HUES48 (cell line): ENCODE data around the gene RIPOR1.
"Not testable (repeated sequence)": the region's sequence is repeated elsewhere in the genome, so short reads cannot be mapped to it uniquely, and the experiment has no call there.

Experiments used
- H3K27ac ChIP-seq: one replicate; pipeline ENCODE4 v1.7.0; 2013; ENCODE audit warnings: low read depth, low read length, inconsistent platforms
- H3K27me3 ChIP-seq: 2 replicates; pipeline ENCODE4 v1.6.1; 2013; ENCODE audit warnings: mild to moderate bottlenecking, low read length; ENCODE audit not compliant: control insufficient read depth, insufficient read depth
- H3K36me3 ChIP-seq: 2 replicates; pipeline ENCODE4 v1.6.1; 2013; ENCODE audit warnings: low read length; ENCODE audit not compliant: control insufficient read depth, insufficient read depth
- H3K4me1 ChIP-seq: 2 replicates; pipeline ENCODE4 v1.6.1; 2013; ENCODE audit warnings: mild to moderate bottlenecking, low read length; ENCODE audit not compliant: control insufficient read depth, insufficient read depth
- H3K4me3 ChIP-seq: 2 replicates; pipeline ENCODE4 v1.5.1; 2013; ENCODE audit warnings: mild to moderate bottlenecking, low read depth, low read length
- H3K9ac ChIP-seq: 2 replicates; pipeline ENCODE4 v1.6.1; 2013; ENCODE audit warnings: mild to moderate bottlenecking, low read depth, low read length, moderate library complexity
- H3K9me3 ChIP-seq: 2 replicates; pipeline ENCODE4 v1.6.1; 2013; ENCODE audit warnings: low read length; ENCODE audit not compliant: control insufficient read depth, insufficient read depth

Gene RIPOR1, protein sequence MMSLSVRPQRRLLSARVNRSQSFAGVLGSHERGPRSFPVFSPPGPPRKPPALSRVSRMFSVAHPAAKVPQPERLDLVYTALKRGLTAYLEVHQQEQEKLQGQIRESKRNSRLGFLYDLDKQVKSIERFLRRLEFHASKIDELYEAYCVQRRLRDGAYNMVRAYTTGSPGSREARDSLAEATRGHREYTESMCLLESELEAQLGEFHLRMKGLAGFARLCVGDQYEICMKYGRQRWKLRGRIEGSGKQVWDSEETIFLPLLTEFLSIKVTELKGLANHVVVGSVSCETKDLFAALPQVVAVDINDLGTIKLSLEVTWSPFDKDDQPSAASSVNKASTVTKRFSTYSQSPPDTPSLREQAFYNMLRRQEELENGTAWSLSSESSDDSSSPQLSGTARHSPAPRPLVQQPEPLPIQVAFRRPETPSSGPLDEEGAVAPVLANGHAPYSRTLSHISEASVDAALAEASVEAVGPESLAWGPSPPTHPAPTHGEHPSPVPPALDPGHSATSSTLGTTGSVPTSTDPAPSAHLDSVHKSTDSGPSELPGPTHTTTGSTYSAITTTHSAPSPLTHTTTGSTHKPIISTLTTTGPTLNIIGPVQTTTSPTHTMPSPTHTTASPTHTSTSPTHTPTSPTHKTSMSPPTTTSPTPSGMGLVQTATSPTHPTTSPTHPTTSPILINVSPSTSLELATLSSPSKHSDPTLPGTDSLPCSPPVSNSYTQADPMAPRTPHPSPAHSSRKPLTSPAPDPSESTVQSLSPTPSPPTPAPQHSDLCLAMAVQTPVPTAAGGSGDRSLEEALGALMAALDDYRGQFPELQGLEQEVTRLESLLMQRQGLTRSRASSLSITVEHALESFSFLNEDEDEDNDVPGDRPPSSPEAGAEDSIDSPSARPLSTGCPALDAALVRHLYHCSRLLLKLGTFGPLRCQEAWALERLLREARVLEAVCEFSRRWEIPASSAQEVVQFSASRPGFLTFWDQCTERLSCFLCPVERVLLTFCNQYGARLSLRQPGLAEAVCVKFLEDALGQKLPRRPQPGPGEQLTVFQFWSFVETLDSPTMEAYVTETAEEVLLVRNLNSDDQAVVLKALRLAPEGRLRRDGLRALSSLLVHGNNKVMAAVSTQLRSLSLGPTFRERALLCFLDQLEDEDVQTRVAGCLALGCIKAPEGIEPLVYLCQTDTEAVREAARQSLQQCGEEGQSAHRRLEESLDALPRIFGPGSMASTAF

DNA sequence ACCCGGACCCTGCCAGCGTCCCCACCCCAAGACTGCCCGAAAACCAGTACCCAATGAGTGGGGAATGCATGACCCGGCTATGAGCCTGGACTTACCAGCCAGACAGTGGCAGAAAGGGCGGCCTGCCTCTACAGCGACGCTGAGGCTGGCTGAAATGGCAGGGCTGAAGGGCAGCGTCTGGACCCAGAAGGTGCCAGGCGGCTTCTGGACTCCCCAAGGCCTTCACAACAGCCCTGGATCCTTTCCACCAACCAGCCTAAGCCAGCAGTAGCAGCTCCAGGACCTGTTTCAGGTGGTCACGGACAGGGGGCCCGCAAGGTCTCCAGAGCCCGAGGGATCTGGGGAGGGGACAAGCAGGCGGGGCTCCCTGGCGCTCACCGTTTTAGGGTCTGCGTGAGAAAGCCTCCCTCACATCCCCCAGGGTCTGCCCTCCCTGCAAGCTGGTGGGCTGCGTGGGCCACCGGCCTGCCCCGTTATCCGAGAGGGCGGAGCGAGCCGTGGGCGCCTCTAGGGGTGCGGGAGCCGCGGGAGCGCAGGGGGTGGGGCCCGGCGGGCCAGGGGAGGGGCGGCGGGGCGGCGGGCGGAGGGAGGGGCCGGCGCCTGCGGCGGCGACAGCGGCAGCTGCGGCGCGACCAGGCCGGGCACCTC is at the start of gene RIPOR1:
Gene RIPOR1, plus strand, starts transcription at position 608 of the 648 bp plus-strand sequence. CDS start 9,618 bp downstream, outside the sequence.
- Histone ChIP-seq H3K27ac (no peak within 1 kb of the TSS), H3K9me3 (no peaks in the 10 kb centered on the region), H3K4me1 (peaks cover 6% of the 10 kb centered on the region), H3K9ac (peak within 1 kb of the TSS; percentile 57), H3K36me3 (no peaks in the 10 kb centered on the region), H3K27me3 (peaks cover 97% of the 10 kb centered on the region), H3K4me3 (peak within 1 kb of the TSS; percentile 54)

DNA sequence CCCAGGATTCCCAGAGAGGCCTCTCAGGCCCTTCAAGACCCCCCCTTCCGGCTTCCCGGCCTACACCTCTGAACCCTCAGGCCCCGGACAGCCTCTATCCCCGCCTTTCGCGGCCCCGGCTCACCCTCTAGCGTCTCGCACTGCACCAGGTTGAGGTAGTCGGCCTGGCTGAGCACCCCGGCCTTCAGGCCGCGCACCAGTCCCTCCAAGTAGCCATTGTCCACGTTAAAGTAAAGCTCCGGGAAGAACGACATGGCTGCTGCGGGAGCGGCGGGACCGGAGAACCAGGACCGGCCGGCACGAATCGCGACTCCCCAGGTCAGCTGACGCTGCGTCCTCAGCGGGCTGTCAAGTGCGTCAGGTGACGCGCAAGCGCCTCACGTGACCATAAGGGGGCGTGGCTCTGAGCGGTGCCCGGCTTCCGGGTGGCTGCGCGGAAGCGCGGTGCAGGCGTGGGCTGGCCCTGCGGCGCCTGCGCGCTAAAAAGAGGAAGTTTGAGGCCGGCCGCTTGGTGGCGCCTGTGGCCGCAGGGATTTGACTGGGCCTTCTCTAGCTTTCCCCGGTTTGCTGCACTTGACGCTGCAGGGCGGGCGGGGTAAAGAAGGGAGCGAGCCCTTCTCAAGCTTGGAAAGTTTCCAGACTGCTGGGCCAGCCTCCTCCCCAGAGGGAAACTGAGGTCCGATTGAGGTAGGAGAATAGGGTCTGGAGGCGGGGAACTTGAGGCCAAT is 47.6 kb upstream of the RIPOR1 start, which contains the start of gene ATP6V0D1:
Gene ATP6V0D1, minus strand, starts transcription at position 325 of the 728 bp plus-strand sequence. Its CDS starts 71 bp downstream, at position 254.
- Histone ChIP-seq H3K27ac (peak within 1 kb of the TSS; percentile 90), H3K9me3 (no peaks in the 10 kb centered on the region), H3K27me3 (no peaks in the 10 kb centered on the region), H3K9ac (peak within 1 kb of the TSS; percentile 79), H3K4me1 (peaks cover 9% of the 10 kb centered on the region), H3K4me3 (peak within 1 kb of the TSS; percentile 91), H3K36me3 (no peaks in the 10 kb centered on the region)

DNA sequence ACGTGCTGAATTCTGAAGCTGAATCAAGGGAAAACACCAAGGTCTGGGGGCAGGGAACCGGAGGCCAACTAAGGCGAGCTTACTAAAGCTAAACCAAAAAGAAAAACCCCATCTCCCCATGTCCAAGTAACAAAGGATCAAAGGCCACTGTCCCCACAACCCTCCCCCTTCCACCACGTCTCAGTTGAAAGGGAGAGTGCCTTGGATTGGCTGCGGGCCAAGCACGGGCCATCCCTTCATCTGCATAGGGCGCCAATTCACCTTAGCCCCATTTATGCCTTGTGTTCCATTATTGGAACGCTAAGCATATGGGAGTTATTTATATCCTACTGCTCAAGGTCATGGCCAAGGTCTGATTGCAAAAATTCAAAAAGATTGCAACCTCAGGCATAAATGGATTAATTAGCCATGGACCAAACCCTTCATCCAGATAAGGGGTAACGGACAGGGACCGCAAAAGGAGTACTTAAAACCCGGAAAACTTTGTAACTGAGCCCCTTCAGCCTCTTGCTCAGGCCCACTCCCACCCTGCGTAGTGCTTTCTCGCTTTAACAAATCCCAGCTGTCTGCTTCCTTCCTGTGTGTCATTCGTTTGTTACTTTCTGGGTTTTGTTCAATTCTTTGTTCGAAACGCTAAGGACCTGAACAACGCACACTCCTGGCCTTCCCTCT is 46.9 kb upstream of the RIPOR1 start:
- H3K27me3 ChIP-seq, result peaks cover 6% of the 10 kb centered on the region
- no peaks in the 10 kb centered on the region for H3K36me3 ChIP-seq
- H3K9ac ChIP-seq, result peak overlapping the region; percentile 48
- peaks cover 9% of the 10 kb centered on the region for H3K4me1 ChIP-seq
- peak overlapping the region; percentile 63 for H3K4me3 ChIP-seq
- H3K27ac ChIP-seq, result peak overlapping the region; percentile 88
- no peaks in the 10 kb centered on the region for H3K9me3 ChIP-seq

DNA sequence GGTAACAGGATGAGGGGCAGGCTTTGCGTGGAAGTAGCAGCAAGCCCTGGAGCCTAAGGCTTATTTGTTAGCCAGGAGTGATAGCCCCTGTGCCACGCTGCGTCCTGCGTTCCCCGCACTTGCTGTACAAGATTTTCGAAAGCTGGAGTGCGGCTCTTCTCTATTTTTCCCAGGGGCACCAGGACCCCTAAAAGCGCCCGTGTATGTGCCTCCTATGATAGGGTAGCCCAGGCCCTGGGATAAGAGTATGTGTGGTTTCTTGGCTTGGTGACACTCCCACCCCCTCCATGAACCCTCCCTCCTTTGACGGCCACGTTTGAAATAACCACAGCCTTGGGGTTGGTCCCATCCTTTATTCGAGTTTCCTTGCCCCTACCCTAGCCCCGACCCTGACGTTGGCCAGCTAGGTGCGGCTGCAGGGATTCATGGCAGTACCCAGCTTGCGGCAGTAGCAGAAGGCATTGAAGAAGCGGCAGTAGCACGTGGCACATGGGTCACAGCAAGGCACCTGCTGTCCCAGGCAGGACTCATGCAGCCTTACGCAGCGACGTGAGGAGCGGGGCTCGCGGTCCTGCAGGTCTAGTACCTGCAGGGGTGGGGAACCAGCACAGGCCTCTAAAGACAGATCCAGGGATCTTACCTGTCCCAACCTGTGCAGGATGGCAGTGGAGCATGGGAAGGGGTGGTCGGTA is 46.2 kb upstream of the RIPOR1 start:
- Histone ChIP-seq H3K36me3 (no peaks in the 10 kb centered on the region), H3K9ac (no peak overlapping the region), H3K27ac (no peak overlapping the region), H3K27me3 (peaks cover 12% of the 10 kb centered on the region), H3K4me3 (no peak overlapping the region), H3K9me3 (no peaks in the 10 kb centered on the region), H3K4me1 (peaks cover 9% of the 10 kb centered on the region)

DNA sequence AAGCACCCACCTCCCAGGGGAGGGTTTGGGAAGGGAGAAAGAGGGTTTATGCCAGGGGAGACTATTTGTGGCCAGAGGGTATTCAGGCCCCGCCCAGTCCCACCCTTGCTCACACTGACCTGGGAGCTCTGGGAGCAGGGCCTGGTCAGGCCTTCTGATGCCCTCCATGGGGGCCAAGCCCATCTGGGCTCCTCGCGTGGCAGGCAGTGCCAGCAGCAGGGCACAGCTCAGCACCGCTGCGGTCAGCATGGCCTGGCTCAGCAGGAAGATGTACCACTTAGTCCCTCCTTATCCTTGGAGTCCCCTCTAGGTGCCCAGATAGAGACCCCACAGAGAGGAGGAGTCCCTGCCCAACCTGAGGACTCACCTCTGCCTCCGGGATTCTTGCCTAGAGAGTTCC is 45.5 kb upstream of the RIPOR1 start, which contains the start of gene AGRP:
Gene AGRP, minus strand, starts transcription at position 398 of the 400 bp plus-strand sequence. Its CDS starts 149 bp downstream, at position 249.
- Histone ChIP-seq H3K27me3 (peaks cover 20% of the 10 kb centered on the region), H3K27ac (no peak within 1 kb of the TSS), H3K9me3 (no peaks in the 10 kb centered on the region), H3K4me1 (peaks cover 9% of the 10 kb centered on the region), H3K4me3 (no peak within 1 kb of the TSS), H3K9ac (no peak within 1 kb of the TSS), H3K36me3 (no peaks in the 10 kb centered on the region)

DNA sequence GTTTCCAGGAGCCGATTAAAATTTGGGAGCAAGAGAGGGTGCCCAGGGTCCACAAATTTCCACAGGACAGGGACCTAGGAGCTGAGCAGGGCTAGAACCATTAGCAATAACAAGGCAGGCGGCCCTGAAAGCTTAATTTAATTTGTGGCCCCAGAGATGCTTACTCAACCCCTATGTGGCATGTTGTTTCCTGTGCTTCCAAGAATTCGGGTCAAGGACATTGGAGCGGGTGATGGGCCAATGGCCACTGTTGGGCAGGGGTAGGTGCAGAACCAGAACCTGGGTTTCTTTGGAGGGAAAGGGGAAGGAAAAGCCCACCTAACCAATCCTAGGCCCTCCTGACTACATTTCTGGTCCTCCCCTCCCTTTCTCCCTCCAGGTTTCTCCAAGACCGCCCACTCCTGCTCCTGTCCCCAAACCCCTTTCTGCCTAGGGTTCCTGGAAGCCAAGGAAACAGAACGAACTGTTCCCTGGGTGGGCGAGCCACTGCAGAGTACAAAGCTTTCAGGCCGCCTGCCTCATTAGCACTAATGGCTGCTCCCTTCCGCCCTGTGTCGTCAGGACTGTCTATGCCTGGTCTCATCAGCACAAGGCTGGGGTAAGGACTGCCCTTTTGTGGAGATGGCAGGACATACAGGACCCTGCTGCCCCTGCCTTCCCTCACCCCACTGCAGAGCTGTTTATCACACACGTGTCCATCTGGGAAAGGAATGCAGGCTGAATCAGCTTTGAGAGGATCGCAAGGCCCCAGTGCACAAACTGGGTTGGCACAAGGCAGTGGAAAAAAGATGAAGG is 44.7 kb upstream of the RIPOR1 start:
- Histone ChIP-seq H3K9ac (no peak overlapping the region), H3K4me3 (no peak overlapping the region), H3K27ac (no peak overlapping the region), H3K9me3 (no peaks in the 10 kb centered on the region), H3K27me3 (peaks cover 28% of the 10 kb centered on the region), H3K36me3 (no peaks in the 10 kb centered on the region), H3K4me1 (peaks cover 11% of the 10 kb centered on the region)

DNA sequence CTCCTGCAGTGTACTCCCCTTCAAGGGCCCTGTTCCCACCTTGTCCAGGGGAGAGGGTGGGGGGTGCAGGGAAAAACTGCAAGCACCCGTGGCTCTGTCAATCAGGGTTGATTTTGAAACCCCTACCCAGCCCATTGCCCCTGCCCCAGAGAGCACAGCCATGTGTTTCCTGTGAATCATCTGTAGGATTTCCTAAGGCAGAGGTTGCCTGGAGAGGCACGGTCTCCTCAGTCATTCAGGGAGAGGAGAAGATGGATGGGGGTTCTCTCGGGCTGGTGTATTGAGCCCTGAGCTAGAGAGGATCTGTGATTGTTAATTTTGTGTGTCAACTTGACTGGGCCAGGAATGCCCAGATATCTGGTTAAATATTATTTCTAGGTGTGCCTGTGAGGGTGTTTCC is 41.8 kb upstream of the RIPOR1 start:
- H3K4me1 ChIP-seq, result peaks cover 12% of the 10 kb centered on the region
- no peaks in the 10 kb centered on the region for H3K36me3 ChIP-seq
- no peak overlapping the region for H3K27ac ChIP-seq
- H3K9me3 ChIP-seq, result no peaks in the 10 kb centered on the region; the same call in 1 of the 2 replicates
- no peak overlapping the region for H3K9ac ChIP-seq
- no peak overlapping the region for H3K4me3 ChIP-seq
- peaks cover 56% of the 10 kb centered on the region for H3K27me3 ChIP-seq

DNA sequence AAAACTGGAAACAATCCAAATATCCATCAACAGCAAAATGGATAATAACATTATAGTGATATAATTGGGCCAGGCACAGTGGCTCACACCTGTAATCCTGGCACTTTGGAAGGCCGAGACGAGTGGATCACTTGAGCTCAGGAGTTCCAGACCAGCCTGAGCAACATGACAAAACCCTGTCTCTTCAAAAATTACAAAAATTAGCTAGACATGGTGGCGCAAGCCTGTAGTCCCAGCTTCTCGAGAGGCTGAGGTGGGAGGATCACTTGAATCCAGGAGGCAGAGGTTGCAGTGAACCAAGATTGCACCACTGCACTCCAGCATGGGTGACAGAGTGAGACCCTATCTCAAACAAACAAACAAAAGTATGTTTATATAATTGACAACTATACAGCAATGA is 41.1 kb upstream of the RIPOR1 start:
- H3K27me3 ChIP-seq, result peaks cover 64% of the 10 kb centered on the region
- not testable (repeated sequence) for H3K4me3 ChIP-seq, H3K9me3 ChIP-seq, H3K9ac ChIP-seq, H3K4me1 ChIP-seq, H3K36me3 ChIP-seq, H3K27ac ChIP-seq
